Measurements from ENCODE around the gene SLC22A4.

DNA sequence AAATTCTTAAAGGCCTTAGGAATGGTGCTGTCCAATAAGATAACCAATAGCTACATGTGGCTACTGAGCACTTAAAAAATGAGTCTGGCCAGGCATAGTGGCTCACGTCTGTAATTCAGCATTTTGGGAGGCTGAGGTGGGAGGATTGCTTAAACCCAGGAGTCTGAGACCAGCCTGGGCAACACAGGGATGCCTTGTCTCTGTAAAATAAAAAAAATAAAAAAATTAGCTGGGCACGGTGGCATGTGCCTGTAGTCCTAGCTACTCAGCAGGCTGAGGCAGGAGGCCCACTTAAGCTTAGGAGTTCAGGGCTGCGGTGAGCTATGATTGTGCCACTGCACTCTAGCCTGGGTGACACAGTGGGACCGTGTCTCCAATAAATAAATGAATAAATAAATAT is 74.0 kb downstream of the SLC22A4 start:
- TF ChIP-seq POLR2A (IDR thresholded peaks at IDR 0.05) (no peak), EP300 (IDR thresholded peaks at IDR 0.05) (no peak)
- TF ChIP-seq, protein P1, sequence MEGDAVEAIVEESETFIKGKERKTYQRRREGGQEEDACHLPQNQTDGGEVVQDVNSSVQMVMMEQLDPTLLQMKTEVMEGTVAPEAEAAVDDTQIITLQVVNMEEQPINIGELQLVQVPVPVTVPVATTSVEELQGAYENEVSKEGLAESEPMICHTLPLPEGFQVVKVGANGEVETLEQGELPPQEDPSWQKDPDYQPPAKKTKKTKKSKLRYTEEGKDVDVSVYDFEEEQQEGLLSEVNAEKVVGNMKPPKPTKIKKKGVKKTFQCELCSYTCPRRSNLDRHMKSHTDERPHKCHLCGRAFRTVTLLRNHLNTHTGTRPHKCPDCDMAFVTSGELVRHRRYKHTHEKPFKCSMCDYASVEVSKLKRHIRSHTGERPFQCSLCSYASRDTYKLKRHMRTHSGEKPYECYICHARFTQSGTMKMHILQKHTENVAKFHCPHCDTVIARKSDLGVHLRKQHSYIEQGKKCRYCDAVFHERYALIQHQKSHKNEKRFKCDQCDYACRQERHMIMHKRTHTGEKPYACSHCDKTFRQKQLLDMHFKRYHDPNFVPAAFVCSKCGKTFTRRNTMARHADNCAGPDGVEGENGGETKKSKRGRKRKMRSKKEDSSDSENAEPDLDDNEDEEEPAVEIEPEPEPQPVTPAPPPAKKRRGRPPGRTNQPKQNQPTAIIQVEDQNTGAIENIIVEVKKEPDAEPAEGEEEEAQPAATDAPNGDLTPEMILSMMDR (IDR thresholded peaks at IDR 0.05), result no peak
